Activated CD4-positive, alpha-beta memory T cell treated with anti-CD3 and anti-CD28 coated beads, Interleukin-2, amount 10 ng/mL, durations not matched to agents 7 days and 5 days (primary cell): Measurements from ENCODE around the gene NXPE3. TPM values are rescaled to one million over a fixed set of nuclear protein-coding genes. Genes with fewer than 3 reads are reported as not detected.
"Not testable (repeated sequence)": the region's sequence is repeated elsewhere in the genome, so short reads cannot be mapped to it uniquely, and the experiment has no call there.

Source experiments
- CTCF ChIA-PET: fragments of 350-600 bp; sonication (Branson Sonifier 250); formaldehyde crosslinking; loops from one replicate; lab custom pipeline; 2021; ENCODE audit warnings: antibody characterized with exemption, inconsistent platforms; lab: Charles Lee
- POLR2A ChIA-PET: fragments of 350-600 bp; sonication (Branson Sonifier 250); formaldehyde crosslinking; loops from one replicate; lab custom pipeline; 2021; ENCODE audit warnings: antibody characterized with exemption; lab: Charles Lee
- DNase-seq: peaks from one replicate; pipeline ENCODE4 v3.0.0-alpha.2; 2020
- H3K27ac Mint-ChIP-seq: one replicate; pipeline ENCODE4 v1.8.0; 2021; ENCODE audit warnings: mild to moderate bottlenecking, mixed read lengths
- H3K27me3 Mint-ChIP-seq: one replicate; pipeline ENCODE4 v1.8.0; 2021; ENCODE audit warnings: mixed read lengths
- H3K36me3 Mint-ChIP-seq: one replicate; pipeline ENCODE4 v1.8.0; 2021; ENCODE audit warnings: low read depth, mixed read lengths
- H3K4me1 Mint-ChIP-seq: one replicate; pipeline ENCODE4 v1.8.0; 2021; ENCODE audit warnings: mixed read lengths
- H3K4me3 Mint-ChIP-seq: one replicate; pipeline ENCODE4 v1.8.0; 2021; ENCODE audit warnings: mild to moderate bottlenecking, mixed read lengths
- H3K9me3 Mint-ChIP-seq: one replicate; pipeline ENCODE4 v1.8.0; 2021; ENCODE audit warnings: mixed read lengths
- total RNA-seq, 2 experiments: library from RNA; stranded (reverse); gene quantifications; one replicate each; pipeline ENCODE4 v1.2.3, GENCODE V29; 2021

NXPE3 gene
- total RNA-seq, 2 experiments from 2014 or later: 22.4 to 23.6 TPM

- ChIA-PET POLR2A (interaction anchor here (1.1 to 4.7 kb wide), 5 partner anchors 8 to 254 kb away, joined by 3 to 22 read pairs (median 9); partner anchors contain the start of gene NFKBIZ), CTCF (interaction anchor here (1.3 to 1.9 kb wide), 2 partner anchors 54 to 365 kb away, joined by 3 to 5 read pairs; no protein-coding TSS in a partner anchor)
- Mint-ChIP-seq H3K36me3 (peaks cover 77% of the 10 kb centered on the region), H3K27me3 (no peaks in the 10 kb centered on the region), H3K27ac (no peak overlapping the region), H3K4me1 (peaks cover 51% of the 10 kb centered on the region), H3K4me3 (no peak overlapping the region), H3K9me3 (no peaks in the 10 kb centered on the region)
- DNase-seq: no peak
Measured at GRCh38 chr3:101859882-101860448, 81.0 kb downstream of the NXPE3 start.

GRCh38 chr3:101861212-101861788 lies 82.3 kb downstream of the NXPE3 start:
- ChIA-PET CTCF (interaction anchor here (0.8 to 1.9 kb wide), 2 partner anchors 43 to 364 kb away, joined by 3 to 5 read pairs; no protein-coding TSS in a partner anchor), POLR2A (interaction anchor here (0.6 to 4.7 kb wide), 9 partner anchors 10 to 367 kb away, joined by 3 to 22 read pairs (median 4); partner anchors contain the start of genes CEP97 and NFKBIZ)
- Mint-ChIP-seq H3K27me3 (no peaks in the 10 kb centered on the region), H3K27ac (peak overlapping the region; percentile 5), H3K36me3 (peaks cover 63% of the 10 kb centered on the region), H3K4me3 (no peak overlapping the region), H3K4me1 (peaks cover 42% of the 10 kb centered on the region), H3K9me3 (no peaks in the 10 kb centered on the region)
- DNase-seq: no peak

GRCh38 chr3:101861789-101862415 lies 82.9 kb downstream of the NXPE3 start:
- CTCF ChIA-PET: interaction anchor here (0.8 kb wide), 1 partner anchor 44 kb away, joined by 3 read pairs; no protein-coding TSS in a partner anchor
- Mint-ChIP-seq H3K4me1 (peaks cover 38% of the 10 kb centered on the region), H3K27ac (peak overlapping the region; percentile 5), H3K4me3 (no peak overlapping the region), H3K9me3 (no peaks in the 10 kb centered on the region), H3K27me3 (no peaks in the 10 kb centered on the region), H3K36me3 (peaks cover 57% of the 10 kb centered on the region)
- DNase-seq: no peak
- POLR2A ChIA-PET: interaction anchor here (0.6 to 4.7 kb wide), 9 partner anchors 10 to 366 kb away, joined by 3 to 22 read pairs (median 4); partner anchors contain the start of genes CEP97 and NFKBIZ

GRCh38 chr3:101862416-101863165 lies 83.6 kb downstream of the NXPE3 start:
- H3K4me1 Mint-ChIP-seq: peaks cover 31% of the 10 kb centered on the region

GRCh38 chr3:101864926-101865325 lies 85.9 kb downstream of the NXPE3 start:
- Mint-ChIP-seq H3K4me1 (peaks cover 15% of the 10 kb centered on the region), H3K36me3 (peaks cover 28% of the 10 kb centered on the region)
- H3K9me3 Mint-ChIP-seq, H3K4me3 Mint-ChIP-seq, DNase-seq, H3K27me3 Mint-ChIP-seq, H3K27ac Mint-ChIP-seq: not testable (repeated sequence)
- CTCF ChIA-PET: interaction anchor here (1.5 kb wide), 1 partner anchor 360 kb away, joined by 4 read pairs; no protein-coding TSS in a partner anchor
- POLR2A ChIA-PET: interaction anchor here (1.4 kb wide), 1 partner anchor 13 kb away, joined by 5 read pairs; no protein-coding TSS in a partner anchor

More at GRCh38 chr3:101862416-101863165, 83.6 kb downstream of the NXPE3 start:
- Mint-ChIP-seq H3K4me3 (no peak overlapping the region), H3K9me3 (no peaks in the 10 kb centered on the region), H3K36me3 (peaks cover 51% of the 10 kb centered on the region), H3K27ac (no peak overlapping the region), H3K27me3 (no peaks in the 10 kb centered on the region)
- CTCF ChIA-PET: interaction anchor here (1.9 kb wide), 1 partner anchor 362 kb away, joined by 6 read pairs; no protein-coding TSS in a partner anchor
- POLR2A ChIA-PET: interaction anchor here (0.9 to 4.7 kb wide), 7 partner anchors 11 to 362 kb away, joined by 3 to 22 read pairs (median 4); partner anchors contain the start of gene NFKBIZ
- DNase-seq: no peak

- Mint-ChIP-seq H3K9me3 (no peaks in the 10 kb centered on the region), H3K4me1 (peaks cover 13% of the 10 kb centered on the region), H3K27me3 (no peaks in the 10 kb centered on the region), H3K27ac (no peak overlapping the region), H3K36me3 (peaks cover 21% of the 10 kb centered on the region), H3K4me3 (no peak overlapping the region)
- POLR2A ChIA-PET: interaction anchor here (1.4 kb wide), 1 partner anchor 14 kb away, joined by 5 read pairs; no protein-coding TSS in a partner anchor
- CTCF ChIA-PET: interaction anchor here (1.5 kb wide), 1 partner anchor 359 kb away, joined by 4 read pairs; no protein-coding TSS in a partner anchor
- DNase-seq: no peak
Measured at GRCh38 chr3:101865751-101866509, 86.9 kb downstream of the NXPE3 start.

- no peak overlapping the region for H3K4me3 Mint-ChIP-seq
- peaks cover 7% of the 10 kb centered on the region for H3K36me3 Mint-ChIP-seq
- peaks cover 2% of the 10 kb centered on the region for H3K4me1 Mint-ChIP-seq
- ChIA-PET POLR2A (interaction anchor here (1.0 to 1.4 kb wide), 3 partner anchors 16 to 226 kb away, joined by 3 to 5 read pairs (median 3); partner anchors contain the start of gene NFKBIZ), CTCF (interaction anchor here (0.6 to 1.7 kb wide), 2 partner anchors 69 to 358 kb away, joined by 3 to 7 read pairs; no protein-coding TSS in a partner anchor)
- no peaks in the 10 kb centered on the region for H3K27me3 Mint-ChIP-seq
- no peak for DNase-seq
- H3K9me3 Mint-ChIP-seq: no peaks in the 10 kb centered on the region
- H3K27ac Mint-ChIP-seq: no peak overlapping the region
Measured at GRCh38 chr3:101867511-101867910, 88.5 kb downstream of the NXPE3 start.

GRCh38 chr3:101867996-101868395 lies 89.0 kb downstream of the NXPE3 start:
- peaks cover under 1% of the 10 kb centered on the region for H3K9me3 Mint-ChIP-seq
- peaks cover 2% of the 10 kb centered on the region for H3K4me1 Mint-ChIP-seq
- H3K27me3 Mint-ChIP-seq: no peaks in the 10 kb centered on the region
- H3K27ac Mint-ChIP-seq: no peak overlapping the region
- H3K4me3 Mint-ChIP-seq: no peak overlapping the region
- CTCF ChIA-PET: interaction anchor here (1.7 kb wide), 1 partner anchor 358 kb away, joined by 7 read pairs; no protein-coding TSS in a partner anchor
- peaks cover 3% of the 10 kb centered on the region for H3K36me3 Mint-ChIP-seq
- POLR2A ChIA-PET: interaction anchor here (0.6 to 1.4 kb wide), 4 partner anchors 12 to 225 kb away, joined by 3 to 5 read pairs (median 4); partner anchors contain the start of gene NFKBIZ
- no peak for DNase-seq

GRCh38 chr3:101868534-101869464 lies 89.8 kb downstream of the NXPE3 start:
- Mint-ChIP-seq H3K4me1 (no peaks in the 10 kb centered on the region), H3K9me3 (peaks cover 5% of the 10 kb centered on the region), H3K36me3 (no peaks in the 10 kb centered on the region), H3K27ac (no peak overlapping the region), H3K27me3 (no peaks in the 10 kb centered on the region), H3K4me3 (no peak overlapping the region)
- CTCF ChIA-PET: interaction anchor here (1.6 to 1.7 kb wide), 2 partner anchors 357 to 360 kb away, joined by 4 to 7 read pairs; no protein-coding TSS in a partner anchor
- POLR2A ChIA-PET: interaction anchor here (0.6 kb wide), 1 partner anchor 13 kb away, joined by 4 read pairs; no protein-coding TSS in a partner anchor
- no peak for DNase-seq

GRCh38 chr3:101870138-101870537 lies 91.1 kb downstream of the NXPE3 start:
- POLR2A ChIA-PET: no interaction called here
- Mint-ChIP-seq H3K4me1 (no peaks in the 10 kb centered on the region), H3K27me3 (no peaks in the 10 kb centered on the region)

More at GRCh38 chr3:101870138-101870537, 91.1 kb downstream of the NXPE3 start:
- CTCF ChIA-PET: interaction anchor here (1.6 kb wide), 1 partner anchor 359 kb away, joined by 4 read pairs; no protein-coding TSS in a partner anchor
- H3K9me3 Mint-ChIP-seq: peaks cover 5% of the 10 kb centered on the region
- H3K4me3 Mint-ChIP-seq: no peak overlapping the region
- DNase-seq: no peak
- H3K27ac Mint-ChIP-seq: no peak overlapping the region
- no peaks in the 10 kb centered on the region for H3K36me3 Mint-ChIP-seq
